NT2/D1 (cell line): Measurements from ENCODE around the gene LBHD2.

Source experiments
- DNase-seq: peaks from one replicate; pipeline ENCODE4 v3.0.0-alpha.2; 2011; ENCODE audit warnings: low read depth, low spot score
- H3K27me3 ChIP-seq: 2 replicates; pipeline ENCODE4 v1.6.0; 2011; ENCODE audit warnings: mild to moderate bottlenecking; ENCODE audit not compliant: insufficient read length, insufficient read depth
- H3K36me3 ChIP-seq: 2 replicates; pipeline ENCODE4 v1.6.1; 2011; ENCODE audit warnings: mild to moderate bottlenecking, low read length, mixed read lengths; ENCODE audit not compliant: insufficient read depth, insufficient read length
- H3K4me1 ChIP-seq: 2 replicates; pipeline ENCODE4 v1.5.1; 2011; ENCODE audit not compliant: insufficient read depth, insufficient read length
- H3K4me3 ChIP-seq: 2 replicates; pipeline ENCODE4 v1.5.1; 2011; ENCODE audit warnings: low read depth; ENCODE audit not compliant: insufficient read length
- H3K9ac ChIP-seq: 2 replicates; pipeline ENCODE4 v1.6.0; 2011; ENCODE audit warnings: low read depth; ENCODE audit not compliant: insufficient read length
- H3K9me3 ChIP-seq: 2 replicates; pipeline ENCODE4 v1.5.1; 2011; ENCODE audit warnings: mild to moderate bottlenecking, low read length; ENCODE audit not compliant: insufficient read depth
- SUZ12 ChIP-seq: IDR thresholded peaks from 2 replicates; pipeline ENCODE4 v1.6.1; 2011; ENCODE audit not compliant: insufficient read length, insufficient read depth; ENCODE audit errors: extremely low read depth
- YY1 ChIP-seq: IDR thresholded peaks from 2 replicates; pipeline ENCODE4 v1.6.1; 2011; ENCODE audit not compliant: insufficient read length, insufficient read depth
- ZNF274 ChIP-seq: IDR thresholded peaks from 2 replicates; pipeline ENCODE4 v1.6.1; 2011; ENCODE audit warnings: mild to moderate bottlenecking, low read depth, low read length

LBHD2 gene

DNA sequence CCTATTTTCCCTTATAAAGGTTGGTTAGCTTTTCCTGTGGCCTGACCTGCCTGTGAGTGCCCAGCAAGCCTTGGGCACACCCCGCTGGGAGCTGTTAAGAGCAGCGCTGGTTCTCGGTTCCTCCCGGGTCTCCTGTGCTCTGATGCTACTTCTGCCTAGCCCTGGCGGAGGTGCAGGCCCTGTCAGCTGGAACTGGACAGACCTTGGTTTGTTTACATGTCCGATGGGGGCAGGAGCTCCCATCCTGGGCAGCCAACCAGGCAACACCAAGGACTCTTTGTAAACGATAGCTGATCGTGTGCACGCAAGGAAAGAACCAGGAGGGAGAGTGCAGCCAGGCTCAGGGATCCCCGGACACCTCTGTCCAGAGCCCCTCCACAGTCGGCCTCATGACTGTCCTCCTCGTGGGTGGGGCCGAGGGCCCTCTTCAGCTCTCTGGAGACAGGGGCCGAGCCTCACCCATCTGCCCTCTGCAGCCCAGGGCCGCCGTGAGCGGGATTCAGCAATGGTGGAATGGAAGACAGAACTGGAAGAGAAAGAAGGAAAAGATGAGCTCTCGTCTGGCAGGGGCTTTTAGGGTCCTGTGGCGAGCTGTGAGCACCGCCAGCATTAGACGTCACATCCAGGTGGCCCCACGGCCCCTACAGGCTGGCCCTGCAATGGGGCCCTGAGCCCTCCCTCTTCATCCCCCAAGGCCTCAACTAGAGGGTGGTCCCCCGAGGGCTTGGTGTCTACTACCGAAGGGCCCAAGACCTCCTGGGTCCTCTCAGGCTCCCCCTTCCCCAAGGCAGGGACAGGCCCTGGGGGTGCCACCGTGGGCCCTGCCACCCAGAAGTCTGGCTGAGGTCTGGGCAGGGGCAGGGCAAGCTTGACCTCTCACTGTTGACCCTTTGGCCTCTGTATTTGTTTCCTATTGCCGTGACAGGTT lies 51.6 kb downstream of the LBHD2 start:
- peaks cover 11% of the 10 kb centered on the region for H3K4me1 ChIP-seq
- no peak overlapping the region for H3K4me3 ChIP-seq
- no peak overlapping the region for H3K9ac ChIP-seq
- H3K36me3 ChIP-seq = peaks cover 57% of the 10 kb centered on the region
- H3K27me3 ChIP-seq = no peaks in the 10 kb centered on the region
- no peaks in the 10 kb centered on the region for H3K9me3 ChIP-seq
- no peak for DNase-seq
- no peak for TF ChIP-seq SUZ12

DNA sequence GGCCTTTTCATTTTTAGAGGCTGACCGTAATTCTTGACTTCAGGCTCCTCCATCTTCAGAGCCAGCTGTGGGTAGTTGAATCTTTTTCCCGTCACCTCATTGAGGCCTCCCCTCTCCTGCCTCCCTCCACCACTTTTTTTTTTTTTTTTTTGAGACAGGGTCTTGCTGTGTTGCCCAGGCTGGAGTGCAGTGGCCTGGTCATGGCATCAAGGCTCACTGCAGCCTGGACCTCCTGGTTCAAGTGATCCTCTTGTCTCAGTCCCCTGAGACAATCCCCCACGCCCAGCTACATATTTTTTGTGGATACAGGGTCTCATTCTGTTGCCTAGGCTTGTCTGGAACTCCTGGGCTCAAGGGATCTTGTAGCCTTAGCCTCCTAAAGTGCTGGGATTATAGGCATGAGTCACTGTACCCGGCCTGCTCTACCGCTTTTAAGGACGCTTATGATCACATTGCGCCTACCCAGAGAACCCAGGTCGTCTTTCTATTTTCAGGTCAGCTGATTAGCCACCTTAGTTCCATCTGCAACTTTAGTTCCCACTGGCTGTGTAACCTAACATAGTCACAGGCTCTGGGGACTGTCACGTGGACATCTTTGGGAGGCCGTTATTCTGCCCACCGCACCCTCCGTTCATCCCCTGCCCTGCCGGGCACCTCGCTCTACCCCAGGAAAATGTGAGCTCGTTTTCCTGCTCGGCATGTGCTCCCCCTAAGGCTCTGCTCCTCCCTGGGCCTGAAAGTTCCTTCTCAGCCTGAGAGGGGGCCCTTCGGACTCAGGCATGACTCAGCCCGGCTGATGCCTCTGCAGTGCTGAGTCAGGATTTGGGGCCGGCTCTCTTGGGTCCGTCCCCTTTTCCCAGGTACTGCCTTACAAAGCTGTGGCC lies 52.6 kb downstream of the LBHD2 start:
- Histone ChIP-seq H3K9me3 (no peaks in the 10 kb centered on the region), H3K4me3 (no peak overlapping the region), H3K36me3 (peaks cover 48% of the 10 kb centered on the region), H3K9ac (no peak overlapping the region), H3K4me1 (peaks cover 9% of the 10 kb centered on the region), H3K27me3 (no peaks in the 10 kb centered on the region)
- TF ChIP-seq SUZ12 (no peak), ZNF274 (no peak), YY1 (no peak)
- DNase-seq = no peak

DNA sequence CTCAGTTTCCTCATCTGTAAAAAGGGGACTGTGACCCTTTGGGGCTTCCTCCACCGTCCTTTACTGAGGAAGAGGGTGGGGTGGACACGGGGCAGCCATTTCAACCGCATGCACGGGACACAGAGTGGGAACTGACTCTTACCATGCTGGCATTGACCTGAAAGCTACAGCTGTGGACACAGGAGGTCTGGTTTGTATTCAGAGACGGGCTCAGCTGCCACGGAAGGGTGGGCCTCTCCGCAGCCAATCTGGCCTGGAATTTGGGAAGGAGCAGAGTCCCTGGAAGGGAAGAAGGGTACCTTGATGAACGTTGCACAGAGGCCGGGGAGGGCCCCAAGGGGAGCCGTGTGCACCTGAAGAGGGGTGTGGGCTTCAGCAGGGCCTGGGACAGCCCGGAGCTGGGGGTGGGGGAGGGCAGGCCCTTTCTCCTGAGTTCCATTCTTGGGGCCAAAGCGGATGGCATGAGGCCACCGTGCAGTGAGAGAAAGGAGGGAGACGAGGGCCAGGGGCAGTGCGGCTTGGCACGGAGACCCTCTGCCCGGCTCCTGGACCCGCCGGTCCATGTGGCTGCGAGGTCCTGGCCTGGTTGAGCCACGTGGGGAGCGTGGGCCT lies 53.8 kb downstream of the LBHD2 start:
- Histone ChIP-seq H3K9ac (peak overlapping the region; percentile 81), H3K9me3 (no peaks in the 10 kb centered on the region), H3K4me1 (peaks cover 9% of the 10 kb centered on the region), H3K36me3 (peaks cover 37% of the 10 kb centered on the region), H3K27me3 (no peaks in the 10 kb centered on the region), H3K4me3 (no peak overlapping the region)
- no peak for DNase-seq
- TF ChIP-seq SUZ12 = no peak
- no peak for TF ChIP-seq ZNF274
- no peak for TF ChIP-seq YY1

DNA sequence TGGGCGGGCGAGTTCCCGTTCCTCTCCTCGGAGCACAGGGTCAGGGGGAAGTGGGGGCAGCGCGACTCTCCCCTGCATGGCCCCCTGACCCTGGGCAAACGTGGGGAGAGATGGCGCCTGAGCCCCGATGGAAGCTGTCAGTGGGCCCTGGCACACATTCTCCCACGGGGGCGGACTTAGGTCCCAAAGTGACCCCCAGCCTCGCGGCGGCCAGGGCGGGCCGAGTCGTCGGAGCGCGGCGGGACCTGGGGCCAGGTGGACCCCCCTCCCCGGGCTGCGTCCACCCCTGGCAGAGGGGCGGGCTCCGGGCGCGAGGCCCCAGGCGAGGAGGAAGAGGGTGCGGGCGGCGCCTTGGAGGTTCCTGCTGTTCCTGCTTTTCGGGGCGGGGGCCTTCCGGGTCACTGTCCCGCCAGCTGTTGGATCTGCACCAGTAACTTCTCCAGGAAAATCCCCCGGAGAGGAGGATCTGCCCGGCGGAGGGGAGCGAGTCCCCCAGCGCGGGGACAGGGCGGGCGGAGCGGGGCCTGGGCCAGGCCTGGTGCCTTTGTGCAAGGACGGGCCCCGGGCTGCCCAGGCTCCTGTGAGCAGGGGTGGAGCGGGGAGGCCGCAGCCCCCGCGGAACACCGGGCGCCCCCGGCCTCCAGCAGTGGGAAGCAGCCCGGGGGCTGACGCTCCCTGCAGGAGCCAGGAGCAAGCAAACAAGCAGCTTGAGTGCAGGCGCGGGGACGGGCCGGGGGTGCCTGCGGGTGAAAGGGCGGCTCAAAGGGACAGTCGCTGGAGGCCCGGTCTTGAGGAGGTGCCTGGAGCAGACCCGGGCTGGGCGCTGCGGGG lies 54.5 kb downstream of the LBHD2 start:
- peak overlapping the region; percentile 81 for H3K9ac ChIP-seq
- peaks cover 9% of the 10 kb centered on the region for H3K4me1 ChIP-seq
- H3K9me3 ChIP-seq = no peaks in the 10 kb centered on the region
- DNase-seq = no peak
- TF ChIP-seq ZNF274 (no peak), SUZ12 (no peak), YY1 (no peak)
- H3K4me3 ChIP-seq = peak overlapping the region; percentile 30
- H3K36me3 ChIP-seq = peaks cover 30% of the 10 kb centered on the region
- H3K27me3 ChIP-seq = no peaks in the 10 kb centered on the region

DNA sequence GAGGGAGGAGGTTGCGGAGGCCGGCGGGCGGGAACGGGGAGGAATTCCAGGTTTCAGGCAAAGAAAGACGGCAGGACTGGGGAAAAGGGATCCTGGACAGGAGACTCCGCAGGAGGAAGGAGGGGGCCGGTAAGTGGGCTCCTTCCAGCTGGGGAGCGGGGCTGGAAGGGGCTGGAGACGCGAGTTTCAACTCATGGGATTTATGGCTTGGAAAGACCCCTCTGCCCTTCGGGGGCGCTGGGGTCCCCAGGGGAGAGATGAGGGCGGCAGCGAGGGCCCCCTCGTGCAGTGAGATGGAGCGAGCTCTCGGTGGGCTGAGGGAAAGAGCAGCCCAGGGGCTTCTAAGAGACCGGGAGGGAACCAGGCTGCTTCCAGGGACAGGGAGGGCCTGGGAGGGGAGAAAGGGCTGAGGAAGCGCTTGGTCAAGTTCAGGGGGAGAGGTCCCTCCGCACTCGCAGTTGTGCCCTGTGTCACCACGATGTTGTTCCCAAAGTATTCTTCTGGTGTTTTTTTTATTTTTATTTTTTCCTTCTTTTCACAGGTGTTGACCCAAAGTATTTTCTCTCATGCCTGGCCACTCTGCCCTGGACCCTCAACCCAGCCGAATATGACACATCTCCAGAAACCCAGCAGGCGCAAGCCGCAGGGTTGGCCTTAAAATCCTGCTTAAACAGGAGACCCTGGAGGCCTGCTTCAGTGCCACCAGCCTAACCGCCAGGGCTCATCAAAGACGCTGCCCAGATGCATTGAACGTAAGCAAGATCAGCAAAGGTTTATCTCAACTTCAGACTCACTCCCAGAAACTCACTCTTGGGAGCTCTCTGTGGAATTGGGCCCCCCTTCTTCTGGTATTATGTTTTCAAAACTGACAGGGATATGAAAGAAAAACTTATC lies 55.4 kb downstream of the LBHD2 start:
- no peaks in the 10 kb centered on the region for H3K27me3 ChIP-seq
- peak overlapping the region; percentile 30 for H3K4me3 ChIP-seq
- H3K36me3 ChIP-seq = peaks cover 22% of the 10 kb centered on the region
- no peak for TF ChIP-seq SUZ12
- no peak for TF ChIP-seq ZNF274
- no peak for TF ChIP-seq YY1
- no peak for DNase-seq
- H3K9me3 ChIP-seq = no peaks in the 10 kb centered on the region
- peak overlapping the region; percentile 81 for H3K9ac ChIP-seq
- peaks cover 9% of the 10 kb centered on the region for H3K4me1 ChIP-seq
